B cell (primary cell): ENCODE measurements around the gene MPP4.

ENCODE experiments used
- CTCF ChIP-seq: fragments of 200-600 bp; IDR thresholded peaks from one replicate; pipeline ENCODE4 v1.8.0; 2022; ENCODE audit warnings: antibody characterized with exemption, mild to moderate bottlenecking
- EZH2 ChIP-seq: IDR thresholded peaks from 2 replicates; pipeline ENCODE4 v1.6.1; 2012; ENCODE audit warnings: borderline replicate concordance, low read depth, mild to moderate bottlenecking, moderate library complexity, low read length; ENCODE audit not compliant: insufficient read depth, poor library complexity, severe bottlenecking

- TF ChIP-seq CTCF (no peak), EZH2 (no peak)
These were observed 76.0 kb downstream of the MPP4 start for GRCh38 chr2:201622306-201622970.
